Small intestine (tissue), 7 donors: Measurements from ENCODE around the gene DHDH. TPM values are rescaled to one million over a fixed set of nuclear protein-coding genes. Genes with fewer than 3 reads are reported as not detected.
"Not testable (repeated sequence)": the region's sequence is repeated elsewhere in the genome, so short reads cannot be mapped to it uniquely, and the experiment has no call there.

Experiments used
- DNase-seq, 2 donors: peaks; one replicate each; pipeline versions ENCODE4 v3.0.0 to v3.0.0-alpha.2; 2013
- FAIRE-seq: peaks from 2 replicates; lab custom pipeline; 2012; peaks lifted over from hg19 to GRCh38; lab: Jason Lieb, UNC
- H3K27ac ChIP-seq, 3 donors: one replicate each; pipeline ENCODE4 v1.5.1; 2013; ENCODE audit warnings: low read length in 2 of 3, mild to moderate bottlenecking in 2 of 3, control low read depth in 1 of 3, inconsistent platforms in 1 of 3, low read depth in 1 of 3, moderate library complexity in 1 of 3
- H3K27me3 ChIP-seq, 3 donors: one replicate each; pipeline ENCODE4 v1.6.1; 2013; ENCODE audit warnings: low read length in 3 of 3, inconsistent platforms in 1 of 3; ENCODE audit not compliant: control insufficient read depth in 3 of 3, insufficient read depth in 3 of 3
- H3K36me3 ChIP-seq, 3 donors: one replicate each; pipeline ENCODE4 v1.6.1; 2013; ENCODE audit warnings: low read length in 3 of 3, inconsistent platforms in 1 of 3, low read depth in 1 of 3, mild to moderate bottlenecking in 1 of 3, moderate library complexity in 1 of 3; ENCODE audit not compliant: control insufficient read depth in 3 of 3, insufficient read depth in 2 of 3
- H3K4me1 ChIP-seq, 3 donors: one replicate each; pipeline ENCODE4 v1.6.1; 2013; ENCODE audit warnings: low read length in 2 of 3, inconsistent platforms in 1 of 3, low read depth in 1 of 3, mild to moderate bottlenecking in 1 of 3, moderate library complexity in 1 of 3; ENCODE audit not compliant: control insufficient read depth in 3 of 3, insufficient read depth in 2 of 3
- H3K4me3 ChIP-seq, 3 donors: one replicate each; pipeline ENCODE4 v1.5.1; 2013; ENCODE audit warnings: low read length in 3 of 3, control low read depth in 1 of 3, inconsistent platforms in 1 of 3, low read depth in 1 of 3, mild to moderate bottlenecking in 1 of 3, moderate library complexity in 1 of 3
- H3K9me3 ChIP-seq, 2 donors: one replicate each; pipeline ENCODE4 v1.6.1; 2013; ENCODE audit warnings: low read depth in 1 of 2, low read length in 1 of 2; ENCODE audit not compliant: control insufficient read depth in 2 of 2, insufficient read depth in 1 of 2
- WGBS, 3 donors: extraction: QIAGEN DNeasy Blood & Tissue Kit; methylation state at CpG; one replicate each; pipeline ENCODE4 v1.1.7; 2013; 5-methylcytosine and 5-hydroxymethylcytosine counted together
- polyA plus RNA-seq, 4 donors: library from polyadenylated mRNA; stranded (reverse) in 3 of 4; unstranded in 1 of 4; fragments of 200-250 nt in 3 of 4; fragments of 120-200 nt in 1 of 4; gene quantifications; one replicate each; pipeline versions ENCODE4 v1.2.1 to v1.2.3, GENCODE V29; 2013
- donor health status: healthy with polysubstance abuse.
- donor health status: control.
- donor health status: control.
- donor health status: Bipolar disorder and iron deficiency.
- donor health status: healthy.

DHDH gene
- polyA plus RNA-seq, 4 donors, result 2.9 to 36.2 (median 13.8) TPM

GRCh38 chr19:48919271-48919670 lies 14.2 kb upstream of the DHDH start:
- 94 to 96% (median 96%) methylated on average over 8 of the region's 8 CpGs for WGBS, 3 donors
- not testable (repeated sequence) for H3K27me3 ChIP-seq, H3K27ac ChIP-seq, FAIRE-seq, H3K9me3 ChIP-seq, H3K4me1 ChIP-seq, DNase-seq, H3K4me3 ChIP-seq
- H3K36me3 ChIP-seq, result peaks cover 19 to 92% (median 29%) of the 10 kb centered on the region in 3 donors

DNA sequence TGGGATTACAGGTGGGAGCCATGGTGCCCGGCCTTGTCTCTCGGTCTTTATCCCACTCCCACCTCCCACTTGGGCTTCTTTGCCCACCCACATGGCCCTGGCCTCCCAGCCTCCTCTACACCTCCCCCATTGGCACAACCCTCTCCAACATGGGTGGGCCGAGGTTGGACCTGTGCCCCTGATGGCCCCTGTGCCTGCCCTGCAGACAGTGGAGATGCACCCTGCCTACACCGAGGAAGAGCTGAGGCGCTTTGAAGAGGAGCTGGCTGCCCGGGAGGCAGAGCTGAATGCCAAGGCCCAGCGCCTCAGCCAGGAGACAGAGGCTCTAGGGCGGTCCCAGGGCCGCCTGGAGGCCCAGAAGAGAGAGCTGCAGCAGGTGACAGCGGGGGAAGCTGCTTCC lies 12.6 kb upstream of the DHDH start:
- FAIRE-seq (no peak), DNase-seq (no peak)
- WGBS, 3 donors, result 87 to 88% (median 87%) methylated on average over 10 of the region's 10 CpGs
- H3K27me3 ChIP-seq, result no peaks in the 10 kb centered on the region
- no peaks in the 10 kb centered on the region for H3K4me1 ChIP-seq
- H3K9me3 ChIP-seq, result no peaks in the 10 kb centered on the region
- H3K36me3 ChIP-seq, result peaks cover 15 to 80% (median 29%) of the 10 kb centered on the region in 3 donors
- no peak overlapping the region for H3K27ac ChIP-seq
- no peak overlapping the region for H3K4me3 ChIP-seq

DNA sequence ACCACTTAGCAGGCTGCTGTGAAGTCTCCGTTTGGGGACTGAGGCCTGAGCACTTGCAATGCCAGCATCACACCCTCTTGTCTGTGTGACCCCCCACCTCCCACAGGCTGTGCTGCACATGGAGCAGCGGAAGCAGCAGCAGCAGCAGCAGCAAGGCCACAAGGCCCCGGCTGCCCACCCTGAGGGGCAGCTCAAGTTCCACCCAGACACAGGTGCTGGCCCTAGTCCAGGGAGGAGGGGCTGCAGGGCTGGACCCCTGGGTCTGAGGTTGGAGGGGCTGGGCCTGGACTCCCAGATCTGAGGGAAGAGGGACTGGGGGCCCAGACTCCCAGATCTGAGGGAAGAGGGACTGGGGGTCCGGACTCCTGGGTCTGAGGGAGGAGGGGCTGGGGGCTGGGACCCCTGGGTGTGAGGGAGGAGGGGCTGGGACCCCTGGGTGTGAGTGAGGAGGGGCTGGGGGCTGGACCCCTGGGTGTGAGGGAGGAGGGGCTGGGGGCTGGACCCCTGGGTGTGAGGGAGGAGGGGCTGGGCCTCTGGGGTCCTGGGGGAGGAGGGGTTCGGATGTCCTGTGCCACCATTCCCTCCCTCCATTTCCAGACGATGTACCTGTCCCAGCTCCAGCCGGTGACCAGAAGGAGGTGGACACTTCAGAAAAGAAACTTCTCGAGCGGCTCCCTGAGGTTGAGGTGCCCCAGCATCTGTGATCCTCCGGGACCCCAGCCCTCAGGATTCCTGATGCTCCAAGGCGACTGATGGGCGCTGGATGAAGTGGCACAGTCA lies 11.6 kb upstream of the DHDH start:
- Histone ChIP-seq H3K27ac (no peak overlapping the region), H3K4me1 (no peaks in the 10 kb centered on the region), H3K36me3 (peaks cover 12 to 71% (median 29%) of the 10 kb centered on the region in 3 donors), H3K27me3 (no peaks in the 10 kb centered on the region), H3K9me3 (no peaks in the 10 kb centered on the region), H3K4me3 (no peak overlapping the region)
- DNase-seq, result no peak
- no peak for FAIRE-seq
- WGBS, 3 donors, result 93 to 99% (median 98%) methylated on average over 10 to 12 of the region's 12 CpGs

DNA sequence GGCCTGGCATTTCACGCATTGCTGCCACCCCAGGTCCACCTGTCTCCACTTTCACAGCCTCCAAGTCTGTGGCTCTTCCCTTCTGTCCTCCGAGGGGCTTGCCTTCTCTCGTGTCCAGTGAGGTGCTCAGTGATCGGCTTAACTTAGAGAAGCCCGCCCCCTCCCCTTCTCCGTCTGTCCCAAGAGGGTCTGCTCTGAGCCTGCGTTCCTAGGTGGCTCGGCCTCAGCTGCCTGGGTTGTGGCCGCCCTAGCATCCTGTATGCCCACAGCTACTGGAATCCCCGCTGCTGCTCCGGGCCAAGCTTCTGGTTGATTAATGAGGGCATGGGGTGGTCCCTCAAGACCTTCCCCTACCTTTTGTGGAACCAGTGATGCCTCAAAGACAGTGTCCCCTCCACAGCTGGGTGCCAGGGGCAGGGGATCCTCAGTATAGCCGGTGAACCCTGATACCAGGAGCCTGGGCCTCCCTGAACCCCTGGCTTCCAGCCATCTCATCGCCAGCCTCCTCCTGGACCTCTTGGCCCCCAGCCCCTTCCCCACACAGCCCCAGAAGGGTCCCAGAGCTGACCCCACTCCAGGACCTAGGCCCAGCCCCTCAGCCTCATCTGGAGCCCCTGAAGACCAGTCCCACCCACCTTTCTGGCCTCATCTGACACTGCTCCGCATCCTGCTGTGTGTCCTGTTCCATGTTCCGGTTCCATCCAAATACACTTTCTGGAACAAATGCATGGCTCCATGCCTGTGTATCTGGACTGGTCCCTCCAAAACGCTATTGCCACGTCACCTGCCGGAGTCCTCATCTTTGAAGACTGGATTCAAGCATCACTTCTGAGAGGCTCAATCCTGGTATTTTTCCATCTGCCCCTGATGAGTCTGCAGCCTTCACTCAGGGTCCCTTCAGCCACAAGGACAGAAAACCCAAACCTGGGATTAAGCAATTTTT lies 10.7 kb upstream of the DHDH start:
- H3K27me3 ChIP-seq, result no peaks in the 10 kb centered on the region
- H3K4me1 ChIP-seq, result no peaks in the 10 kb centered on the region
- H3K27ac ChIP-seq, result no peak overlapping the region
- FAIRE-seq, result no peak
- peaks cover 12 to 63% (median 26%) of the 10 kb centered on the region in 3 donors for H3K36me3 ChIP-seq
- no peak for DNase-seq
- WGBS, 3 donors, result 86 to 93% (median 88%) methylated on average over 18 of the region's 18 CpGs
- no peak overlapping the region for H3K4me3 ChIP-seq
- no peaks in the 10 kb centered on the region for H3K9me3 ChIP-seq

DNA sequence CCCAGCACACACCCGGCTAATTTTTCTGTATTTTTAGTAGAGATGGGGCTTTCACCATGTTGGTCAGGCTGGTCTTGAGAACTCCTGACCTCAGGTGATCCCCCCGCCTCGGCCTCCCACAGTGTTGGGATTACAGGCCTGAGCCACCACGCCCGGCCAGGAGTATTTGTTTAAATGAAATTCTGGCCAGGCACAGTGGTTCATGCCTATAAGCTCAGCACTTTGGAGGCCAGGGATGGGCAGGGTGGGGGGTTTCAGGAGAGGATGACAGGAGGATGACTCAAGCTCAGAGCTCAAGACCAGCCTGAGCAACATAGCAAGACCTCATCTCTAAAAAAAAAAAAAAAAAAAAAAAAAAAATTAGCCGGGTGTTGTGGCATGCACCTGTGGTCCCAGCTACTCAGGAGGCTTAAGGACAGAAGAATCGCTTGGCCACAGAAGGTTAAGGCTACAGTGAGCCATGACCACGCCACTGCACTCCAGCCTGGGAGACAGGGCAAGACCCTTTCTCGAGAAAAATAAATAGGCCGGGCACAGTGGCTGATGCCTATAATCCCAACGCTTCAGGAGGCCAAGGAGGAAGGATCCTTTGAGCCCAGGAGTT lies 8.2 kb upstream of the DHDH start:
- DNase-seq (no peak), FAIRE-seq (no peak)
- H3K27ac ChIP-seq, result no peak overlapping the region
- H3K4me1 ChIP-seq, result peaks cover 0 to 2% (median 0%) of the 10 kb centered on the region in 3 donors
- 72 to 85% (median 84%) methylated on average over 10 to 11 of the region's 11 CpGs for WGBS, 3 donors
- H3K36me3 ChIP-seq, result peaks cover 10 to 39% (median 13%) of the 10 kb centered on the region in 3 donors
- no peak overlapping the region for H3K4me3 ChIP-seq
- no peaks in the 10 kb centered on the region for H3K9me3 ChIP-seq
- H3K27me3 ChIP-seq, result no peaks in the 10 kb centered on the region

DNA sequence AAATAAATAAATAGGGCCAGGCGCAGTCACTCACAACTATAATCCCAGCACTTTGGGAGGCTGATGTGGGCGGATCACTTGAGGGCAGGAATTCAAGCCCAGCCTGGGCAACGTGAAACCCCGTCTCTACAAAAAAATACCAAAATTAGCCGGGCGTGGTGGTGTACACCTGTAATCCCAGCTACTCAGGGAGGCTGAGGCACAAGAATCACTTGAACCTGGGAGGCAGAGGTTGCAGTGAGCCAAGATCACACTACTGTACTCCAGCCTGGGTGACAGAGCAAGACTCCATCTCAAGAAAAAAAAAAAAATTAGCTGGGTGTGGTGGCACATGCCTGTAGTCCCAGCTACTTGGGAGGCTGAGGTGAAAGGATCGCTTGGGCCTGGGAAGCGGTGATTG lies 7.6 kb upstream of the DHDH start:
- H3K4me1 ChIP-seq, FAIRE-seq, H3K9me3 ChIP-seq, H3K27ac ChIP-seq, H3K4me3 ChIP-seq, H3K27me3 ChIP-seq, DNase-seq: not testable (repeated sequence)
- WGBS, 3 donors, result 66 to 84% (median 71%) methylated on average over 8 of the region's 8 CpGs
- H3K36me3 ChIP-seq, result peaks cover 9 to 34% (median 13%) of the 10 kb centered on the region in 3 donors

DNA sequence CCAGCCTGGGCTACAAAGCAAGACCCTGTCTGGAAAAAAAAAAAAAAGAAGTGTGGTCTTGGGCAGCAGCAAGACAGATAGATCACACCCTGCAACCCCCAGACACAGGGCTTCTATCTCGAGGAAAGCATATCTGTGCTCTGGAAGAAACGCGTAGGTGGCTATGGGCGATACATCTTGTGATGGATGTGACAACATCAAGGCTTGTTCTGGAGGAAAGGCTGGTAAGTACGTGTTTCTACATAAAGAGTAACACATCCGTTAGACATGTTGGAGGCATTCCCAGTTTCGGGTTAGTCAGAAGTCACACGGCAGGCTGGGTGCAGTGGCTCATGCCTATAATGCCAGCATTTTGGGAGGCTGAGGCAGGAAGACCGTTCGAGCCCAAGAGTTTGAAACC lies 6.6 kb upstream of the DHDH start:
- peaks cover 4 to 24% (median 8%) of the 10 kb centered on the region in 3 donors for H3K36me3 ChIP-seq
- FAIRE-seq (no peak), DNase-seq (peak in 1 of 2 donors; percentile 32)
- H3K4me1 ChIP-seq, result peaks cover 0 to 2% (median 0%) of the 10 kb centered on the region in 3 donors
- no peaks in the 10 kb centered on the region for H3K9me3 ChIP-seq
- no peak overlapping the region for H3K4me3 ChIP-seq
- WGBS, 3 donors, result 18 to 31% (median 27%) methylated on average over 10 of the region's 10 CpGs
- H3K27ac ChIP-seq, result no peak overlapping the region
- no peaks in the 10 kb centered on the region for H3K27me3 ChIP-seq

DNA sequence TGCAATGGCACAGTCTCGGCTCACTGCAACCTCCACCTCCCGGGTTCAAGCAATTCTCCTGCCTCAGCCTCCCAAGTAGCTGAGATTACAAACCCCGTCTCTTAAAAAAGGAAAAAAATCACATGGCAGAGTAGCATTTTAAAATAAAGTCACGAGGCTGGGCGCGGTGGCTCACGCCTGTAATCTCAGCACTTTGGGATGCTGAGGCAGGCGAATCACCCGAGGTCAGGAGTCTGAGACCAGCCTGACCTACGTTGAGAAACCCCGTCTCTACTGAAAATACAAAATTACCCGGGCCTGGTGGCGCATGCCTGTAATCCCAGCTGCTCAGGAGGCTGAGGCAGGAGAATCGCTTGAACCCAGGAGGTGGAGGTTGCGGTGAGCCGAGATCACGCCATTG lies 5.8 kb upstream of the DHDH start:
- H3K4me1 ChIP-seq, FAIRE-seq, H3K27me3 ChIP-seq, H3K4me3 ChIP-seq, H3K27ac ChIP-seq, H3K9me3 ChIP-seq, DNase-seq: not testable (repeated sequence)
- 56 to 87% (median 68%) methylated on average over 17 of the region's 17 CpGs for WGBS, 3 donors
- H3K36me3 ChIP-seq, result peaks cover 0 to 17% (median 4%) of the 10 kb centered on the region in 3 donors
